ENCODE results near the gene NRF1. TPM values are rescaled to one million over a fixed set of nuclear protein-coding genes. Genes with fewer than 3 reads are reported as not detected.

The NRF1 gene
- total and polyA plus RNA-seq, 2 of the 8 experiments (the other 6 are each of a cell fraction or from before 2014, with no cell fraction given) = 18.2 to 21.4 TPM

GRCh38 chr7:129630341-129630740, 18.8 kb downstream of the NRF1 start:
- Histone ChIP-seq H3K79me2 (ENCODE audit: control insufficient read depth in 1 of 2, insufficient read depth in 2 of 2, low read length in 2 of 2) (peaks cover 0 to 76% of the 10 kb centered on the region in 2 experiments; a peak in 3 of 4 replicates), H3K27me3 (replicated peaks in 1 of 4; ENCODE audit: control insufficient read depth in 3 of 4, extremely low read depth in 1 of 4, insufficient read depth in 3 of 4, low read length in 3 of 4) (peaks cover 0 to 4% (median 2%) of the 10 kb centered on the region in 4 experiments; a peak in 2 of 7 replicates), H3K56ac (replicated peaks; ENCODE audit: insufficient read length, low read depth, low read length) (no peak overlapping the region), H3K36me3 (ENCODE audit: control insufficient read depth in 2 of 4, insufficient read depth in 4 of 4, low read length in 3 of 4) (no peaks in the 10 kb centered on the region), H3K4me2 (ENCODE audit: insufficient read depth in 1 of 2, low read depth in 2 of 2, low read length in 2 of 2) (0 out of 4 replicates have a peak overlapping the region, but pooled peaks of 1 of the 2 experiments have one; percentile 3), H4K5ac (ENCODE audit: insufficient read length, low read depth, low read length) (no peak overlapping the region), H3K4ac (replicated peaks; ENCODE audit: insufficient read length, low read depth, low read length) (no peak overlapping the region), H2BK20ac (ENCODE audit: low read length) (no peak overlapping the region), H4K8ac (ENCODE audit: extremely low read depth, insufficient read depth, low read length) (no peak overlapping the region), H3K23me2 (ENCODE audit: low read depth, low read length) (no peaks in the 10 kb centered on the region), H2BK12ac (ENCODE audit: low read depth, low read length) (no peak overlapping the region), H4K20me1 (replicated peaks in 1 of 2; ENCODE audit: control insufficient read depth in 1 of 2, insufficient read depth in 2 of 2, low read length in 2 of 2) (peaks cover 20 to 24% of the 10 kb centered on the region in 2 experiments), H3K79me1 (ENCODE audit: low read depth, low read length) (peaks cover 4% of the 10 kb centered on the region; the same call in 1 of the 2 replicates), H2AFZ (ENCODE audit: low read length) (no peak overlapping the region), H3K4me3 (ENCODE audit: extremely low read depth in 1 of 4, insufficient read depth in 2 of 4, low read depth in 3 of 4, low read length in 4 of 4) (no peak overlapping the region), H3K14ac (ENCODE audit: insufficient read length) (no peak overlapping the region), H3K4me1 (replicated peaks in 1 of 4; ENCODE audit: control insufficient read depth in 3 of 4, insufficient read depth in 4 of 4, low read length in 3 of 4) (peaks cover 0 to 9% (median 3%) of the 10 kb centered on the region in 4 experiments; a peak in 3 of 7 replicates), H4K91ac (replicated peaks; ENCODE audit: insufficient read length, low read length) (no peak overlapping the region), H3K9ac (replicated peaks in 1 of 4; ENCODE audit: extremely low read depth in 1 of 4, low read depth in 3 of 4, low read length in 3 of 4) (no peak overlapping the region), H2AK5ac (ENCODE audit: low read depth, low read length) (no peak overlapping the region), H2BK5ac (ENCODE audit: low read depth, low read length) (no peak overlapping the region), H3K9me3 (ENCODE audit: insufficient read depth in 2 of 2, low read depth in 1 of 2, low read length in 1 of 2) (no peaks in the 10 kb centered on the region), H2BK15ac (ENCODE audit: low read length) (no peak overlapping the region), H2BK120ac (replicated peaks; ENCODE audit: low read depth, low read length) (no peak overlapping the region), H3K23ac (ENCODE audit: insufficient read length) (no peak overlapping the region), H3K18ac (ENCODE audit: extremely low read depth, low read length) (no peak overlapping the region), H3K27ac (ENCODE audit: low read depth, low read length) (no peak overlapping the region)
- WGBS, 2 experiments (ENCODE audit: extremely low coverage in 1 of 2, insufficient coverage in 1 of 2, insufficient read length in 1 of 2, insufficient replicate concordance in 2 of 2, low coverage in 1 of 2, low lambda C conversion rate in 2 of 2, missing lambda C conversion rate in 1 of 2) = 50% methylated on average over 2 of the region's 2 CpGs; no CpG with 5 or more reads in 1 of the 2 experiments
- DNase-seq (ENCODE audit: low read depth in 1 of 2, low spot score in 2 of 2) (no peak), FAIRE-seq (no peak)
- POLR2A ChIA-PET (ENCODE audit: partially characterized antibody) = interaction anchor here (0.7 kb wide), 1 partner anchor 533 kb away, joined by 3 read pairs; no protein-coding TSS in a partner anchor
- CTCF ChIA-PET (ENCODE audit: partially characterized antibody) = interaction anchor here (0.6 to 2.0 kb wide), 7 partner anchors 9 to 352 kb away, joined by 3 to 5 read pairs (median 3); no protein-coding TSS in a partner anchor
- TF ChIP-seq PHF8 (conservative IDR thresholded peaks at IDR 0.05; ENCODE audit: low read depth, low read length) = no peak
- no peak for TF ChIP-seq CHD1 (IDR thresholded peaks at IDR 0.05; ENCODE audit: low read depth, low read length)
